ENCODE results near the gene FAM8A1. TPM values are rescaled to one million over a fixed set of nuclear protein-coding genes. Genes with fewer than 3 reads are reported as not detected.

Gene FAM8A1, protein sequence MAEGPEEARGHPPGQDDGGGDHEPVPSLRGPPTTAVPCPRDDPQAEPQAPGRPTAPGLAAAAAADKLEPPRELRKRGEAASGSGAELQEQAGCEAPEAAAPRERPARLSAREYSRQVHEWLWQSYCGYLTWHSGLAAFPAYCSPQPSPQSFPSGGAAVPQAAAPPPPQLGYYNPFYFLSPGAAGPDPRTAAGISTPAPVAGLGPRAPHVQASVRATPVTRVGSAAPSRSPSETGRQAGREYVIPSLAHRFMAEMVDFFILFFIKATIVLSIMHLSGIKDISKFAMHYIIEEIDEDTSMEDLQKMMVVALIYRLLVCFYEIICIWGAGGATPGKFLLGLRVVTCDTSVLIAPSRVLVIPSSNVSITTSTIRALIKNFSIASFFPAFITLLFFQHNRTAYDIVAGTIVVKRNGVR
- 1.4 to 4.8 TPM (median 4.7 TPM) in 5 replicates for total RNA-seq (2022; extraction: Qiagen RNA extraction; ENCODE audit: low read depth)

DNA sequence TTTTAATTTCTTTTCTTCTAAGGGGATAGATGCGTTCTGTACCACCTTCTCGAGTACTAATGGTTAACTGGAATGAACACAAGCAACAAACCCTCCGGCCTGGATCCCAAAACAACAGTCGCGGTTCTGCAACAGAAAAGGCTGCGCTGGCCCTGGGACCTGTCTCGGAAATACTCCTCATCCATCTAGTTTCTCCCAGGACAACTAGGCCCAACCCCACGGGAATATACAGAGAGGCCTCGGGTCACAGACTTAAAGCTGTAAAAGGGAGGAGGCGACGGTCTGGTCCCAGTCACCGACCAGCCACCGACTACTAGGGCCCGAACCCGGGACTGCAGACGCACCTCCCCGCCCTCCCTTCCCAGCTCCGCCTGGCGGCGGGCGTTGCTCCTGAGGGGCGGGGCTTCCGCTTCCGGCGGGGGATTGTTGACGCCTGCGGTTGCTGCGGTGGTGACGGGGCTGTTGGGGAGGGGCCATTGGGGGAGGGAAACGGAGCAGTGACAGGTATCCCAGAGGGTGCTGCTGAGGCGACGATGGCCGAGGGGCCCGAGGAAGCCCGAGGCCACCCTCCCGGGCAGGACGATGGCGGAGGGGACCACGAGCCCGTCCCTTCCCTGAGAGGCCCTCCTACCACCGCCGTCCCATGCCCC lies at the start of gene FAM8A1:
FAM8A1 (plus strand) TSS at position 426 of the 650 bp plus-strand sequence; CDS start at position 534, 108 bp downstream.

Other genes with a start within 250 kb of the FAM8A1 start
- gene CAP2, start 206.7 kb upstream of the FAM8A1 start, total RNA-seq (2022; extraction: Qiagen RNA extraction; ENCODE audit: low read depth): 12.2 to 15.0 TPM (median 12.9 TPM) in 5 replicates
- gene NUP153, start 106.6 kb downstream of the FAM8A1 start, total RNA-seq (2022; extraction: Qiagen RNA extraction; ENCODE audit: low read depth): 24.1 to 32.2 TPM (median 30.6 TPM) in 5 replicates

Data from A549 treated with RU486 at 1 μM for 4 hours (cell line).